H1 (cell line): Measurements from ENCODE around the gene U2AF1L4. TPM values are rescaled to one million over a fixed set of nuclear protein-coding genes. Genes with fewer than 3 reads are reported as not detected.

Experiments used
- CTCF ChIA-PET: fragments of 300-600 bp; sonication (Branson Sonifier 250); formaldehyde crosslinking; loops from one replicate; lab custom pipeline; 2021; ENCODE audit not compliant: partially characterized antibody; lab: Charles Lee
- POLR2A ChIA-PET: fragments of 300-600 bp; sonication (Branson Sonifier 250); formaldehyde crosslinking; loops from one replicate; lab custom pipeline; 2021; ENCODE audit warnings: inconsistent platforms; ENCODE audit not compliant: partially characterized antibody; lab: Charles Lee
- DNase-seq, 2 experiments: peaks; one replicate each; pipeline versions ENCODE4 v3.0.0 to v3.0.0-alpha.2; 2010 to 2022; ENCODE audit warnings: low spot score in 2 of 2, low read depth in 1 of 2, mixed read lengths in 1 of 2
- FAIRE-seq: peaks from 2 replicates; lab custom pipeline; 2011; peaks lifted over from hg19 to GRCh38; lab: Jason Lieb, UNC
- H2AFZ ChIP-seq: 2 replicates; pipeline ENCODE4 v1.8.1; 2012; ENCODE audit warnings: low read length, inconsistent platforms
- H2AK5ac ChIP-seq: 2 replicates; pipeline ENCODE4 v1.6.1; 2013; ENCODE audit warnings: low read depth, low read length
- H2BK120ac ChIP-seq: replicated peaks from 2 replicates; pipeline ENCODE3; 2013; ENCODE audit warnings: low read depth, low read length, inconsistent platforms
- H2BK12ac ChIP-seq: 2 replicates; pipeline ENCODE4 v1.6.1; 2013; ENCODE audit warnings: low read depth, low read length
- H2BK15ac ChIP-seq: 2 replicates; pipeline ENCODE4 v1.6.1; 2013; ENCODE audit warnings: low read length
- H2BK20ac ChIP-seq: 2 replicates; pipeline ENCODE4 v1.6.1; 2013; ENCODE audit warnings: low read length
- H2BK5ac ChIP-seq: 2 replicates; pipeline ENCODE4 v1.6.1; 2013; ENCODE audit warnings: low read depth, low read length
- H3K14ac ChIP-seq: 2 replicates; pipeline ENCODE4 v1.6.1; 2013; ENCODE audit warnings: inconsistent platforms; ENCODE audit not compliant: insufficient read length
- H3K18ac ChIP-seq: 2 replicates; pipeline ENCODE4 v1.6.1; 2013; ENCODE audit warnings: low read length; ENCODE audit errors: extremely low read depth
- H3K23ac ChIP-seq: 2 replicates; pipeline ENCODE4 v1.6.1; 2013; ENCODE audit warnings: inconsistent platforms; ENCODE audit not compliant: insufficient read length
- H3K23me2 ChIP-seq: 2 replicates; pipeline ENCODE4 v1.6.1; 2013; ENCODE audit warnings: low read depth, low read length
- H3K27ac ChIP-seq: 2 replicates; pipeline ENCODE4 v1.6.1; 2011; ENCODE audit warnings: low read depth, low read length, inconsistent platforms
- H3K27me3 ChIP-seq, 4 experiments: replicated peaks in 1 of 4; 1 replicate in 1 of 4; 2 replicates in 3 of 4; pipeline versions ENCODE4 v1.6.1 to v1.8.1; 2011 to 2013; ENCODE audit warnings: low read length in 3 of 4, mild to moderate bottlenecking in 3 of 4, inconsistent platforms in 2 of 4, mixed read lengths in 2 of 4, moderate library complexity in 1 of 4; ENCODE audit not compliant: control insufficient read depth in 3 of 4, insufficient read depth in 3 of 4; ENCODE audit errors: extremely low read depth in 1 of 4
- H3K36me3 ChIP-seq, 4 experiments: 2 replicates each; pipeline versions ENCODE4 v1.6.1 to v1.8.1; 2011 to 2013; ENCODE audit warnings: mild to moderate bottlenecking in 4 of 4, low read length in 3 of 4, moderate library complexity in 2 of 4, control low read depth in 1 of 4, inconsistent platforms in 1 of 4; ENCODE audit not compliant: insufficient read depth in 4 of 4, control insufficient read depth in 2 of 4
- H3K4ac ChIP-seq: replicated peaks from 2 replicates; pipeline ENCODE3; 2013; ENCODE audit warnings: low read length, low read depth, mixed read lengths, inconsistent platforms; ENCODE audit not compliant: insufficient read length
- H3K4me1 ChIP-seq, 4 experiments: replicated peaks in 1 of 4; 1 replicate in 1 of 4; 2 replicates in 3 of 4; pipeline versions ENCODE4 v1.6.1 to v1.8.1; 2011 to 2013; ENCODE audit warnings: low read length in 3 of 4, inconsistent platforms in 2 of 4, mixed read lengths in 1 of 4; ENCODE audit not compliant: insufficient read depth in 4 of 4, control insufficient read depth in 3 of 4
- H3K4me2 ChIP-seq, 2 experiments: 2 replicates each; pipeline versions ENCODE4 v1.6.1 to v1.8.1; 2011 to 2013; ENCODE audit warnings: low read depth in 2 of 2, low read length in 2 of 2, control low read depth in 1 of 2, inconsistent platforms in 1 of 2, mild to moderate bottlenecking in 1 of 2; ENCODE audit not compliant: insufficient read depth in 1 of 2
- H3K4me3 ChIP-seq, 4 experiments: fragments of 200-600, 300-600 bp in 1 of 4; sonication (generic), shearing (Covaris generic), sonication (Bioruptor Twin) in 1 of 4; 2 replicates each; pipeline versions ENCODE4 v1.5.1 to v1.8.1; 2011 to 2016; ENCODE audit warnings: low read length in 4 of 4, low read depth in 3 of 4, control low read depth in 2 of 4, inconsistent platforms in 2 of 4, mild to moderate bottlenecking in 2 of 4, mixed read lengths in 1 of 4, moderate library complexity in 1 of 4; ENCODE audit not compliant: insufficient read depth in 2 of 4; ENCODE audit errors: extremely low read depth in 1 of 4
- H3K56ac ChIP-seq: replicated peaks from 2 replicates; pipeline ENCODE3; 2013; ENCODE audit warnings: low read depth, mild to moderate bottlenecking, mixed read lengths, low read length, inconsistent platforms; ENCODE audit not compliant: insufficient read length
- H3K79me1 ChIP-seq: 2 replicates; pipeline ENCODE4 v1.6.1; 2013; ENCODE audit warnings: low read depth, low read length, control low read depth
- H3K79me2 ChIP-seq, 2 experiments: 2 replicates each; pipeline versions ENCODE4 v1.6.1 to v1.8.1; 2012 to 2013; ENCODE audit warnings: low read length in 2 of 2, mild to moderate bottlenecking in 2 of 2, inconsistent platforms in 1 of 2; ENCODE audit not compliant: insufficient read depth in 2 of 2, control insufficient read depth in 1 of 2
- H3K9ac ChIP-seq, 4 experiments: replicated peaks in 1 of 4; 1 replicate in 1 of 4; 2 replicates in 3 of 4; pipeline versions ENCODE4 v1.6.1 to v1.8.1; 2011 to 2013; ENCODE audit warnings: low read depth in 3 of 4, low read length in 3 of 4, control low read depth in 2 of 4, mild to moderate bottlenecking in 2 of 4, moderate library complexity in 2 of 4, inconsistent platforms in 1 of 4; ENCODE audit errors: extremely low read depth in 1 of 4
- H3K9me3 ChIP-seq, 2 experiments: 2 replicates each; pipeline versions ENCODE4 v1.6.1 to v1.8.1; 2012 to 2013; ENCODE audit warnings: mild to moderate bottlenecking in 2 of 2, moderate library complexity in 2 of 2, control low read depth in 1 of 2, inconsistent platforms in 1 of 2, low read depth in 1 of 2, low read length in 1 of 2, mixed read lengths in 1 of 2; ENCODE audit not compliant: insufficient read depth in 2 of 2
- H4K20me1 ChIP-seq, 2 experiments: replicated peaks in 1 of 2; 2 replicates each; pipeline versions ENCODE3 to v1.8.1; 2011 to 2013; ENCODE audit warnings: inconsistent platforms in 2 of 2, low read length in 2 of 2, mild to moderate bottlenecking in 1 of 2; ENCODE audit not compliant: insufficient read depth in 2 of 2, control insufficient read depth in 1 of 2
- H4K5ac ChIP-seq: 2 replicates; pipeline ENCODE4 v1.6.1; 2013; ENCODE audit warnings: low read length, low read depth, mixed read lengths, inconsistent platforms; ENCODE audit not compliant: insufficient read length
- H4K8ac ChIP-seq: 2 replicates; pipeline ENCODE4 v1.8.0; 2013; ENCODE audit warnings: mild to moderate bottlenecking, moderate library complexity, low read length, inconsistent platforms; ENCODE audit not compliant: insufficient read depth; ENCODE audit errors: extremely low read depth
- H4K91ac ChIP-seq: replicated peaks from 2 replicates; pipeline ENCODE3; 2013; ENCODE audit warnings: low read length, mixed read lengths, inconsistent platforms; ENCODE audit not compliant: insufficient read length
- BRCA1 ChIP-seq: IDR thresholded peaks from 2 replicates; pipeline ENCODE4 v1.6.1; 2012; ENCODE audit warnings: low read depth, low read length, improper control_type of control experiment
- SP1 ChIP-seq: IDR thresholded peaks from 2 replicates; pipeline ENCODE4 v1.6.1; 2011; ENCODE audit warnings: low read depth, low read length
- WGBS, 2 experiments: shearing (Covaris generic) in 1 of 2; methylation state at CpG; one replicate each; pipeline versions ENCODE4 v1.1.6 to v1.1.7; 2013 to 2015; ENCODE audit warnings: low lambda C conversion rate in 2 of 2, mixed read lengths in 2 of 2, inconsistent platforms in 1 of 2, low coverage in 1 of 2, missing lambda C conversion rate in 1 of 2; ENCODE audit not compliant: insufficient replicate concordance in 2 of 2, insufficient coverage in 1 of 2, insufficient read length in 1 of 2; ENCODE audit errors: extremely low coverage in 1 of 2, missing lambda C conversion rate in 1 of 2; 5-methylcytosine and 5-hydroxymethylcytosine counted together
- polyA plus RNA-seq, 7 experiments: library from polyadenylated mRNA; depleted of rRNA in 3 of 7; stranded (reverse) in 5 of 7; unstranded in 2 of 7; fragments of >200 nt in 5 of 7; fragments of 200-250 nt in 2 of 7; gene quantifications; 1 replicate in 5 of 7; 2 replicates in 1 of 7; 4 replicates in 1 of 7; pipeline versions ENCODE4 v1.2.1 to v1.2.3, GENCODE V29; 2011 to 2013; ENCODE audit warnings: missing spikeins in 2 of 7, mixed read lengths in 2 of 7
- total RNA-seq: library from RNA; stranded (reverse); fragmentation: NEBNext Ultra II Directional; extraction: Animal tissue kit (Norgen Biotek cat#: 25700); gene quantifications from 2 replicates; pipeline ENCODE4 v1.2.1, GENCODE V29; 2021

Gene U2AF1L4
- total and polyA plus RNA-seq, 2 of the 8 experiments (the other 6 are each of a cell fraction or from before 2014, with no cell fraction given), result 15.1 to 32.7 TPM

DNA sequence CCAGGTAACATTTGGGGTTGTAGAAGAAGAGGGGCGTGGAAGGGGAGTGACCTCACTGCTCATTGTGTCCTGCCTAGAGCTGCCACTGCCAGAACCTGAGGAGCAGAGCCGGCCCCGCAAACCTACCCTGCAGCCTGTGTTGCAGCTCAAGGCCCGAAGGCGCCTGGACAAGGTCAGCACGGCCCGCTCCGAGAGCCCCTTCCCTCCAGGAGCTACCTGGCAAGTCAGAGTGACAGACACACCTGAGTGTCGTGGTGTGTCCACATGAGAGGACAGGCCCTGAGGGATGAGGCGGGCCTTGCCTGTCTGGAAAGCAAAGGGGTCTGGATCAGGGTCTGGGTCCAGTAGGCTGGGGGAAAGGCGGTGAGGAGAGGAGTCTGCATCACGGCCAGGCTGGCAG lies 20.7 kb downstream of the U2AF1L4 start:
- H3K27ac ChIP-seq, result no peak overlapping the region
- H2BK5ac ChIP-seq, result no peak overlapping the region
- no peak overlapping the region for H2BK20ac ChIP-seq
- H3K23me2 ChIP-seq, result no peaks in the 10 kb centered on the region
- H2BK15ac ChIP-seq, result no peak overlapping the region
- DNase-seq, result no peak
- no peaks in the 10 kb centered on the region for H3K4me1 ChIP-seq
- no peak overlapping the region for H3K9ac ChIP-seq
- ChIA-PET POLR2A (interaction anchor here (1.7 to 6.1 kb wide), 3 partner anchors 8 to 16 kb away, joined by 5 to 39 read pairs (median 9); no protein-coding TSS in a partner anchor), CTCF (interaction anchor here (0.5 to 11.8 kb wide), 3 partner anchors 14 to 32 kb away, joined by 3 to 80 read pairs (median 3); partner anchors contain the start of genes IGFLR1 and LIN37)
- H3K14ac ChIP-seq, result no peak overlapping the region
- no peak overlapping the region for H2BK12ac ChIP-seq
- H4K8ac ChIP-seq, result no peak overlapping the region
- H3K9me3 ChIP-seq, result no peaks in the 10 kb centered on the region
- peaks cover 45 to 73% (median 63%) of the 10 kb centered on the region in 4 experiments for H3K36me3 ChIP-seq
- H2AFZ ChIP-seq, result no peak overlapping the region
- H3K79me1 ChIP-seq, result no peaks in the 10 kb centered on the region; the same call in 1 of the 2 replicates
- H3K79me2 ChIP-seq, result peaks cover 0 to 7% of the 10 kb centered on the region in 2 experiments; a peak in 1 of 4 replicates
- no peak for FAIRE-seq
- no peak overlapping the region for H3K4me2 ChIP-seq
- no peak overlapping the region for H3K23ac ChIP-seq
- H3K4ac ChIP-seq, result no peak overlapping the region
- no peak overlapping the region for H2BK120ac ChIP-seq
- no peaks in the 10 kb centered on the region for H3K27me3 ChIP-seq
- H2AK5ac ChIP-seq, result no peak overlapping the region
- peaks cover 4 to 17% of the 10 kb centered on the region in 2 experiments for H4K20me1 ChIP-seq
- H4K91ac ChIP-seq, result no peak overlapping the region
- 91% methylated on average over 12 of the region's 12 CpGs; no CpG with 5 or more reads in 1 of the 2 experiments for whole genome bisulfite sequencing, 2 experiments
- no peak overlapping the region for H3K18ac ChIP-seq
- no peak overlapping the region for H3K56ac ChIP-seq
- no peak overlapping the region for H4K5ac ChIP-seq
- H3K4me3 ChIP-seq, result no peak overlapping the region
- TF ChIP-seq BRCA1 (no peak), SP1 (no peak)
